HK-2 (cell line): ENCODE measurements around the gene IL17F.
A peak's percentile ranks its signal among the peaks of the same experiment; 100 is the strongest.
"Not testable (repeated sequence)": the region's sequence is repeated elsewhere in the genome, so short reads cannot be mapped to it uniquely, and the experiment has no call there.

Experiments
- DNase-seq: peaks from one replicate; pipeline ENCODE4 v3.0.0-alpha.2; 2018; ENCODE audit not compliant: unreplicated experiment

The IL17F gene

GRCh38 chr6:52245425-52245824 lies 1.1 kb upstream of the IL17F start:
- no peak for DNase-seq

- no peak for DNase-seq
Measured at GRCh38 chr6:52243282-52243893, 912 bp downstream of the IL17F start.

- no peak for DNase-seq
Measured at GRCh38 chr6:52241819-52242218, 2.5 kb downstream of the IL17F start.

- peak; percentile 72 for DNase-seq
Measured at GRCh38 chr6:52233975-52234823, 10.1 kb downstream of the IL17F start.

- no peak for DNase-seq
Measured at GRCh38 chr6:52233005-52233404, 11.3 kb downstream of the IL17F start.

GRCh38 chr6:52231406-52232127 lies 12.7 kb downstream of the IL17F start:
- DNase-seq, result no peak

GRCh38 chr6:52230685-52231084 lies 13.6 kb downstream of the IL17F start:
- no peak for DNase-seq

GRCh38 chr6:52227495-52227894 lies 16.8 kb downstream of the IL17F start:
- DNase-seq, result no peak

- DNase-seq, result peak; percentile 64
Measured at GRCh38 chr6:52221302-52221701, 23.0 kb downstream of the IL17F start.

- no peak for DNase-seq
Measured at GRCh38 chr6:52217761-52218160, 26.5 kb downstream of the IL17F start.

GRCh38 chr6:52216932-52217575 lies 27.2 kb downstream of the IL17F start:
- no peak for DNase-seq

GRCh38 chr6:52215787-52216186 lies 28.5 kb downstream of the IL17F start:
- DNase-seq, result no peak

GRCh38 chr6:52213127-52213526 lies 31.2 kb downstream of the IL17F start:
- no peak for DNase-seq

- no peak for DNase-seq
Measured at GRCh38 chr6:52210227-52210626, 34.1 kb downstream of the IL17F start.

- no peak for DNase-seq
Measured at GRCh38 chr6:52209770-52210169, 34.5 kb downstream of the IL17F start.

- no peak for DNase-seq
Measured at GRCh38 chr6:52208612-52209011, 35.7 kb downstream of the IL17F start.

- no peak for DNase-seq
Measured at GRCh38 chr6:52207066-52207465, 37.2 kb downstream of the IL17F start.

GRCh38 chr6:52201493-52201892 lies 42.8 kb downstream of the IL17F start:
- no peak for DNase-seq

GRCh38 chr6:52201046-52201445 lies 43.3 kb downstream of the IL17F start:
- DNase-seq, result no peak

- not testable (repeated sequence) for DNase-seq
Measured at GRCh38 chr6:52200088-52200487, 44.2 kb downstream of the IL17F start.

- DNase-seq, result no peak
Measured at GRCh38 chr6:52195886-52196285, 48.4 kb downstream of the IL17F start.

GRCh38 chr6:52191824-52192223 lies 52.5 kb downstream of the IL17F start:
- DNase-seq, result no peak
